Measurements from ENCODE around the gene PSD2.

GRCh38 chr5:139808481-139809330 is 13.1 kb downstream of the PSD2 start:
- TF ChIP-seq CTCF (IDR thresholded peaks at IDR 0.05; ENCODE audit: insufficient read depth, low read length, poor library complexity, severe bottlenecking) (no peak), EZH2phosphoT487 (conservative IDR thresholded peaks at IDR 0.05; ENCODE audit: low read length) (no peak)
